GM19043 (cell line): ENCODE measurements around the gene CAMK2N2.

Experiments used
- ATAC-seq: cut with Tn5 transposase; IDR thresholded peaks from one replicate; pipeline ENCODE4 v1.9.1; 2021; ENCODE audit warnings: low read depth; ENCODE audit not compliant: unreplicated experiment

CAMK2N2 gene

DNA sequence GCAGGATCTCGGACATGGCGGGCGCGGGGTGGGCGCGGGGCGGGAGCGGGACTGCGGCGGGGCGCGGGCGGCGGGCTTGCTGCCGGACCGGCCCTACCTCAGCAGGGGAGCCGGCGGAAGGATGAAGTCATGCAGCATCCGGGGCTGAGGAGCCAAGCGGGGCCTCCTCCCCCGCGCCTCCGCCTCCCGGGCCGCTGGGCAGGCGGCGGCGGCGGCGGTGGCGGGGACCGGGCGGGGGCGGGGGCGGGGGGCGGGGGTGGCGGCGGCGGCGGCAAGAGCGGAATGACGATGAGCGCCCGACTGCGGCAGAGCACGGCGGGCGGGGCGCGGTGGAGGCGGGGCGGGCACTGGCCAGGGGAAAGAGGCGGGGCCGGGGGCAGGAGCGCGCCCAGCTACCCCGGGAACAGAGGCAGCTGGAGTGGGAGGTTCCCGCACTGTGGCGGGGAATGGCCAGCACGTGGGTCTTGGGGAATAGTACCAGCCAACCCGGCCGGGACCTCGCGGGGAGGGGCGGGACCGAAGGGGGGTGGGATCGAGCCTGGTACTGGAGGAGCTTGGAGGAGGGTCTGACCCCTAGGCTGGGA lies at the start of gene CAMK2N2:
Gene CAMK2N2, minus strand, starts transcription at position 284 of the 584 bp plus-strand sequence. Its CDS starts 268 bp downstream, at position 16.
- ATAC-seq = no peak

DNA sequence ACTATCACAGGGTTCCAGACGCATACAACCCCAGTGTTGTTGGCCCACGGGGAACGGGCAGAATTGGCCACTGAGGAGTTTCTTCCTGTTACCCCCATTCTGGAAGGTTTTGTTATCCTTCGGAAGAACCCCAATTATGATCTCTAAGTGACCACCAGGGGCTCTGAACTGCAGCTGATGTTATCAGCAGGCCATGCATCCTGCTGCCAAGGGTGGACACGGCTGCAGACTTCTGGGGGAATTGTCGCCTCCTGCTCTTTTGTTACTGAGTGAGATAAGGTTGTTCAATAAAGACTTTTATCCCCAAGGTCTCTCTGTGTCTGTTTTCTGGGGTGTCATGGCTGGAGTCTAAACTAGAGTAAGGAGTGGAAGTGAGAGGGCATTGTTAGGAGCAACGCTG lies 47.4 kb upstream of the CAMK2N2 start:
- ATAC-seq = no peak

GRCh38 chr3:184307915-184308314 lies 46.6 kb upstream of the CAMK2N2 start:
- no peak for ATAC-seq

GRCh38 chr3:184306341-184306972 lies 45.1 kb upstream of the CAMK2N2 start:
- ATAC-seq = no peak

GRCh38 chr3:184305577-184305976 lies 44.2 kb upstream of the CAMK2N2 start:
- no peak for ATAC-seq

DNA sequence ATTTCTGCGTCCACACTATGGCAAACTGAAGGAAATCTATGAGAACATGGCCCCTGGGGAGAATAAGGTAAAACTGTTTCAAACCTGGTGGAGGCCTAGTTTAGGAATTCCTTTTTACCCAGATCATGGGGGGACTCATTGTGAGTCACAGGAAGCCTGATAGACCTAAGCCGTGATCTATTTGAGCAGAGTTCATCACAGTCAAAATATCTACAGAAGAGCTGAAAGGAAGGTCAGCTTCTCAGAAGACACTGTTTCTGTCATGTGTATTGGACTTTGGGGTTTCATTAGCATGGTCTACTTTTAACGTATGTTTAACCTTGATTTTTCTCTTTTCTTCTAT lies 39.0 kb upstream of the CAMK2N2 start:
- ATAC-seq = no peak

DNA sequence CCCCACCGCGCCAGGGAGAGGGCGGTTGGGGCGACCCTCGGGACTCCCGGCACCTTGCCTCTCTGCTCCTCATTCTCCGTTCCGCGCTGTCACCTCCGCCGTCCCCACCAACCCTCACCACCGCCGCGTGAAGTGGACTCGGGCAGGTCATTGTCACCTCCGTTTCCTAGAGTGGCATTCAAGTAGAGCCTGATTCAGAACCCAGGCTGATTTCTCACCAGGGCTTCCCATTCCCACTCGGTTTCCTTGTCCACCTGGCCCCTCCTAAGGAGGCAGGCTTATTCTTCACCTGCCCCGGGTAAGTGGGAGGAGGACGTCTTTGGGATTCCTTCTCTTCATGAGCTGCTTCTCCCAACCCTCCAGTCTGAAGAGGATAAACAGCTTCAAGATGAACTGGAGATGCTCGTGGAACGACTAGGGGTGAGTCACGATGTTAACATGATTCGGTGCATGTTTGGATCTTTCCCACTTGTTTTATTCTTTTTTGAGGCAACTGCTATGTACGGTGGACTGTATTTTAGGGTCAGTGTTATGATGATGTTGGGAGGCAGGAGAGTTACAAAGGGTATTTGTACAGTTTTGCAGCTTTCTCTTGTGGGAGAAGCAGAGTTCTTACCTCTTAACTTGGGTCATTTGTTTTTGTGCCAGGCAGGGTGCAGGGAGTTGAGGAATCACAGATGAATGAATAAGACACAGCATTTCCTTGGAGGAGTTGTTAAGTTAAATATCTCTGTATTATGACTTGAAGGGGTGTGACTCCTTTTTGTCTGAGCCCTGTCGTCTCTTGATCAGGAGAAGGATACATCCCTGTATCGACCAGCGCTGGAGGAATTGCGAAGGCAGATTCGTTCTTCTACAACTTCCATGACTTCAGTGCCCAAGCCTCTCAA lies 38.4 kb upstream of the CAMK2N2 start:
- peak; percentile 6 for ATAC-seq

DNA sequence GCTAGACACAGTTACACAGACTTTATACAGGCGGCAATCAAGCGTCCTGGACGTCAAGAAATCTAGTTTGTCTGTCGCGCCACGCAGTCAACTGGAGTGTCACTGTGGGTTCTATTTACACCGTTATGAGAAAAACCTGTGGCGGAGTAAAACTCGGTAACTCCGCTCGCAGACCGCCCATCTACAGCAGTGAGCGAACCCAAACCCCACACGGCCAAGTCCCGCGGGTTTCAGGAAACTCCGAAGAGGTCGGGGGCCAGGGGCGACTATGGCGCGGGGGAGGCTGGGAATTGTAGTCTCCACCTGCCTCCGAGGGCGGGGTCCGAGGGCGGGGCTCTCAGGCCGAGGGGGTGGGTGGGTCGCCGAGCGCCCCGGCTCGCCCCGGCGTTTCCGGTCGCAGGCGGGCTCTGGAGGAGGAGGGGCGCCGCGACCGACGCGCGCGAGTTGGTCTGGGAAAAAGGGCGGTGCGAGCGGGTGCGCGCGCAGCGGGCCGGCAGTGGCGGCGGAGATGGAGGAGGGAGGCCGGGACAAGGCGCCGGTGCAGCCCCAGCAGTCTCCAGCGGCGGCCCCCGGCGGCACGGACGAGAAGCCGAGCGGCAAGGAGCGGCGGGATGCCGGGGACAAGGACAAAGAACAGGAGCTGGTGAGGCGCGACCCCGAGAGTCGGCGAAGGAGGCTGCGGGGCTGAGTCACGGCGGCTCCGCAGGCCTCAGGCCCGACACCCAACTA lies 37.6 kb upstream of the CAMK2N2 start, which contains the start of gene PSMD2:
Gene PSMD2, plus strand, starts transcription at position 483 of the 729 bp plus-strand sequence. Its CDS starts 26 bp downstream, at position 509.
- peak; percentile 94 for ATAC-seq

GRCh38 chr3:184296616-184297015 lies 35.3 kb upstream of the CAMK2N2 start:
- ATAC-seq = no peak

GRCh38 chr3:184295771-184296170 lies 34.4 kb upstream of the CAMK2N2 start:
- ATAC-seq = no peak

GRCh38 chr3:184291738-184292445 lies 30.5 kb upstream of the CAMK2N2 start:
- ATAC-seq = no peak

DNA sequence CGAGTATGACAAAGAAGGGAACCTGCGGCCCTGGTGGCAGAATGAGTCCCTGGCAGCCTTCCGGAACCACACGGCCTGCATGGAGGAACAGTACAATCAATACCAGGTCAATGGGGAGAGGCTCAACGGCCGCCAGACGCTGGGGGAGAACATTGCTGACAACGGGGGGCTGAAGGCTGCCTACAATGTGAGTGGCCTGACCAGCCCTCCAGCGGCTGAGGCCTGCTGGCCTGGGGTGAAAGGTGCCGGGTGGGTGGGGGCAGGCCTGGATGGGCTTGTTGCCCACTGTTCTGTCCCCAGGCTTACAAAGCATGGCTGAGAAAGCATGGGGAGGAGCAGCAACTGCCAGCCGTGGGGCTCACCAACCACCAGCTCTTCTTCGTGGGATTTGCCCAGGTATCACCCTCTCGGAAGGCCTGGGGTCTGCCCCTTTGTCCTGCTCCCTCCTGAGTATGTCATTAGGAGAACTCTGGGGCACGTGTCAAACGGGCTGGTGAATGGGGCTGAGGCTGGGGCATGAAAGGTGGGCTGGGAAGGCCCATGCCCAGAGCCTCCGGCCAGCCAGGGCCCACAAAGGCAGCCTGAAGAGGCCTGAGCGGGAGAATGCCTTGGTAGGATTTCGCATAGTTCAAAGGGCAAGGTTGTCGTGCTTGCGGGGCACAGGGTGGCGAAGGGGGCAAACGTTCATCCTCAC lies 29.8 kb upstream of the CAMK2N2 start:
- no peak for ATAC-seq

GRCh38 chr3:184290331-184290730 lies 29.0 kb upstream of the CAMK2N2 start:
- ATAC-seq = no peak

DNA sequence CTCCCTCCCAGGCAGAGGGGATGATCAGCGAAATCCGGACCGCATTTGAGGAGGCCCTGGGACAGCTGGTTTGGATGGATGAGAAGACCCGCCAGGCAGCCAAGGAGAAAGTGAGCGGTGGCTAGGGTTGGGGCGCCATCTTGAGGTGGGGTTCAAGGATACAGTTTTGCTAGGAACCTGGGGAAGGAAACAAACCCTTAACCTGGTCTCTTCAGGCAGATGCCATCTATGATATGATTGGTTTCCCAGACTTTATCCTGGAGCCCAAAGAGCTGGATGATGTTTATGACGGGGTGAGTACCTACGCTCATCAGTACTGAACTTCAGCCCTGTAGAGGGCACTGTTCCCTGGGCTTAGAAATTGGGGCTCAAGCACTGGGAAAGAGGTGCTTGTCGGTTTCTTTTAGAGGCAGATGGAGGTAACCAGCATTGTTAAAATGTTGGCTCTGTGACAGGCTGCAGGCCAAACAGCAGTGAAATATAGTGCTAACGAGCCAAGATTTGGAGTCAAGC lies 28.1 kb upstream of the CAMK2N2 start:
- ATAC-seq = no peak

- ATAC-seq = no peak
Measured at GRCh38 chr3:184284696-184285095, 23.3 kb upstream of the CAMK2N2 start.

GRCh38 chr3:184283681-184284080 lies 22.3 kb upstream of the CAMK2N2 start:
- no peak for ATAC-seq

DNA sequence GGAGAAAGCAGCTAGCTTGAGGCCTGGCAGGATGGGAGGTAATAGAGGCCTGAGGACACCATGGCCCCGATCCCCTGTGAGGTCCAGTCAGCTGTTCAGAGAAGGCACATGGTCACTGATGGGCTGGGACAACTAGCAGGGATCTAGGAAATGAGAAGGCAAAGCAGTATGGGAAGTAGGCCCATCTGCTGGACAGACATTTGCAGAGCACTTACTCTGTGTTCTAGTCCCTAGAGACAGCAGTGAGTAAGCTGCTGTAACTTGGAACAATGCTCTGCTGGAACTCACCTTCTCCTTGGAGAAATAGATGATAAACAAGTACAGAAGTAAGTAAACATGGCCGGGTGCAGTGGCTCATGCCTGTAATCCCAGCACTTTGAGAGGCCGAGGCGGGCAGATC lies 21.6 kb upstream of the CAMK2N2 start:
- ATAC-seq = no peak

- no peak for ATAC-seq
Measured at GRCh38 chr3:184277366-184277765, 16.0 kb upstream of the CAMK2N2 start.
